ENCODE results near the gene DDX31.

Gene DDX31

GRCh38 chr9:132672413-132672690 is 2.6 kb upstream of the DDX31 start:
- no peak for DNase-seq

- DNase-seq, result no peak
Observed at GRCh38 chr9:132671620-132672412, 2.0 kb upstream of the DDX31 start.

DNA sequence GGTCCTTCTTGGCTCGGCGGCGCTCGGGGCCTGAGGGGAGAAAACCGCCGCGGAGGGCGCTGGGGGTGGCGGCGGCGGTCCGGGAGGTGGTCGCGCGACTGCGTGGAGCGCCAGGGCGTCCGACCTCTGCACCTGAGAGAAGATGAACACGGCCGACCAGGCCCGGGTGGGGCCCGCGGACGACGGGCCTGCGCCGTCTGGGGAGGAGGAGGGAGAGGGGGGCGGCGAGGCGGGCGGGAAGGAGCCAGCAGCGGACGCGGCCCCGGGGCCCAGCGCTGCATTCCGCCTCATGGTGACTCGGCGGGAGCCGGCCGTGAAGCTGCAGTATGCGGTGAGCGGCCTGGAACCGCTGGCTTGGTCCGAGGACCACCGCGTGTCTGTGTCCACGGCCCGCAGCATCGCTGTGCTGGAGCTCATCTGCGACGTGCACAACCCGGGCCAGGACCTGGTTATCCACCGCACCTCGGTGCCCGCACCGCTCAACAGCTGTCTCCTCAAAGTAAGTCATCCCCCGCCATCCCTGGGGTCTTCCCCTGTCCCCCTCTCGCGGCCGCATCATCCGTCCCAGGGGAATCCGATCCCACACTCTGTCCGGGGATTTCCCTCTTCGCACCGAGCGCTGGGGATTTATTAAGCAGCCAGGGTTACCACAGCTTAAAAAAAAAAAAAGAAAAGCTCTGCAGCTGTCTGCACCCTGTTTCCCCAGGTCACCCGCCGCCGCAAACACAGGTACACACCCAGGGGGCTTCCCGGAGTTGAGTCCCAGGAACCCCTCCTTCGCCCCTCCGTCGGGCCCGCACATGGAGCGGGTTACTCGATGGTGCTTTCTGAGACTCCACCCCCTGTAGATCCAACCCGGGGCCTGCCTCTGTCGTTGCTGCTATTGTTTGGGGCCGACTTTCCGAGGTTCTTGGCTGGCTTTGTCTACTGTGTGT is 941 bp upstream of the DDX31 start, which contains the start of gene GTF3C4:
Gene GTF3C4, plus strand, starts transcription at position 8 of the 935 bp plus-strand sequence. Its CDS starts 135 bp downstream, at position 143.
- DNase-seq, result peak in 3 of 14 donors; percentile 28 to 63 (median 39)

- no peak for DNase-seq
Observed at GRCh38 chr9:132669319-132669697, 475 bp downstream of the DDX31 start.

- DNase-seq, result no peak
Observed at GRCh38 chr9:132663851-132664250, 5.9 kb downstream of the DDX31 start.

- DNase-seq, result peak in 1 of 14 donors; percentile 51
Observed at GRCh38 chr9:132663117-132663516, 6.7 kb downstream of the DDX31 start.

DNA sequence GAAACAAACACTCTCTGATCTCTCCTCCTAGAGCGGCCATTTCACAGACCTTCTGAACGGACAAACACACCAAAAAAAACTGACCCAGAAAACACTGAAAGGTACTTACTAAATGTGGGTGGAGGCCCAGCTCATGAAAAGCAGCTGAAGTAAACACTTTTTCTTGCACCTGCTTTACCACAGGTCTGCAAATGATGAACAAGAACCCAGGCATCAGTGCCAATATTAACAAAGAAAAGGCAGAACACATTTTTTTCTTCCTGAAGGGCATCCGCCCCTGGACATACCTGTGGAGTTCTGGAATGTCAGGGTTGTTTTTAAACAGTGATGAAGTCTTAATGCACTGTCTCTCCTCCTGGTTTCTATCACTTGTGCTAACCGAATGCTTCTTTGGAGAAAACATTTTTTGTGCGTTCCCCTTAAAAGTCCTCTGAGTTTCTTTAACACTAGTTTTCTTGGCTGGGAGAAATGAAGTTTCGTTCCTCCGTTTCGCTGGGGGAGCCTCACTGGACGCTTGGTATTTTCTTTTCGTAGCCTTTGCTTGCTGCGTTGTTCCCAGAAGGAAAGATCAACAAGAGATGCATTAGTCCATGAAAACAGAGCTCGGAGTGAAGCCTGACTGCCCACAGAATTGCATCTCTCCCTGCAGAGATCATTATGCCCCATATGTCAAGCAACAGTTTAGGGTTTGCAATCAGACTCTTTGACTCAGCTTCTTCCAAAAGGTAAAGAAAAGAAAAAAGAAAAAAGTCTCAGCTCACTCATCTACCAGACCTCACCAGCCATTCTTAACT is 7.4 kb downstream of the DDX31 start:
- peak in 1 of 14 donors; percentile 67 for DNase-seq

DNA sequence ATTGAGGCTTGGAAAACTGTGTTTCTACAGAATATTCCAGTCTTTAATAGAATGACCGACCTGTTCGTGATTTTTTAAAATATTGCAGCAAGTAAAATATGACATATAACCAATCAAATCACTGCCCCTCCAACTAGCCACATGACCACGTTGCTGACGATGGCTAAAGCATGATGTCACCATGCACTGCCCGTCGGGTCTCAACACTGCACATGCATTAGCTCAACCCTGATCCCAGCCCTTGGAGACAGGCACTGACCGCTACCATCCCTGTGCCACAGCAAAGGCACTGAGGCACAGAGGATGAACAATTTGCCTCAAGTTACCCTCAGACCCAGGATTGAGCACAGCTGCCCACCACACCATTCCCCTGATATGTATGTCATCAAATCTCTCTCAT is 13.5 kb downstream of the DDX31 start:
- no peak for DNase-seq

DNA sequence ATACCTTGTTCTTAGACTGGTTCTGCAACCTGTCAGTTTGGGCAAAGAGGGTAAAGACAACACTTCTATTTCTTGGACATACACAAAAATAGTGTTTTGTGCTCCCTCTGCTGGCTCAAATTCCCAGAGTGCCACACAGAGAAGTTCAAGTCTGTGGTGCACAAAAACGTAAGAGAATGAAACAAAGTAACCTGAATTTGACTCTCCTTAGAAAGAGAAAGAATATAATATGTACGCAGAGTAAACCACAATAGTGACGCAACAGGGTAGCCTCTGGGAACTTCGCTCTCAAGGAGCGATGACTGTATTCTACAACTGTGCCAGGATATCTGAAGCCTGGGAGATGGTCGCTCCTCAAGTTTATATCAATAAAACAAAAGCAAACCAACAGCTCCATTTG is 18.5 kb downstream of the DDX31 start:
- no peak for DNase-seq

DNA sequence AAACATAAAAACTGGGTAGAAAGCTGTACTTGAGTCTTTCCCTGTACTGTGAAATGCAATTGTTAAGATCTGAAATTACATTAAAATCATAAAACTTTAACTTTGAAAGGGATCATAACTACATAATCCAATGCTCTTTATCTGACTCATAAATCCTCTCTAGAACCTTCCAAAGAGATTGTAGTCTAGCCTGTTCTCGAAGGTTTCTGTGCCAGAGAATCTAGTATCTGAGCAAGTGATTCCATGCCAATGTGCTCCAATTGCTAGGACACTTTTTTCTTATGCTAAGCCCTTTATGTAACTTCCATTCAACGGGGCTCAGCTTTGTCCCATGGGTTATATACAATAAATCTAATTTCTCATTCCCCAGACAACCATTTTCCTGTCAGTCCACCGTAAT is 21.1 kb downstream of the DDX31 start:
- no peak for DNase-seq

- DNase-seq, result no peak
Observed at GRCh38 chr9:132648283-132648682, 21.5 kb downstream of the DDX31 start.

DNA sequence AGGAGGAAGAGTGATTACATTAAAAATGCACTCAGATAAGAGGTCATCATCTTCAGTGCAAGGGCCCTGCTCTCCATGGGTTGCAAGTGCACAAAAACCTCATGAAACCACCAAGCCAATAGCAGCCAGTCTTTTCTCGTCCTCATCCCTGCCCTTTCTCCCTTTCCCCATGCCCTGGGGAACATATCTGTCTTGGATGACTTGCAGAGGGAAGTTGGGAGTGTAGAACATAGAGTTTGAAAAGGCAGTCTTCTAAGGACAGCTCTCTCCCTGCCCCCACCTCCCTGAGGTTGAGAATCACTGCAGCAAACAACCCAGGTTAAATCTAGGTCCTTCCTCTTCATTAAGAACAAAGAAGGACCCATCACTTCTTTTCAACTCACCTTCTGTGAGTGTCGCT is 22.0 kb downstream of the DDX31 start:
- no peak for DNase-seq

- DNase-seq, result no peak
Observed at GRCh38 chr9:132647355-132647754, 22.4 kb downstream of the DDX31 start.

DNA sequence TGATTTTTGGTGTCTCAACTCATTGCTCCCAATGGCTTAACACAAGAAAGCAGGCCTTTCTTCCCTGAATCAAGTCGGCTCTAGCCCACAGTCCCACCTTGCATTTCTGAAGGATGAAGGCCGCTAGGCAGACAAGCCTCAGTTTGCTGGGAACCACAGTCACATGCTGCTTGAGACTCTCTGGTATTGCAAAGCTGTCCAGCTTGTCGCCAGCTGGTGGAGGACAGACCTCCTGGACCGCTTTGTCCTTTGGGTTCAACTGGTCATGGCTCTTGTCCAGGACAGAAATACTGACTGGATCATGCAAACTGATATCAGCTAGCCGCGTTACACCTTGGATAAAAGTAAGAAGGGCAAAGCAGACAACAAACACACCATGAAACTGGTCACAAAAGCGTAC is 23.1 kb downstream of the DDX31 start:
- no peak for DNase-seq

- no peak for DNase-seq
Observed at GRCh38 chr9:132645711-132646110, 24.1 kb downstream of the DDX31 start.

- no peak for DNase-seq
Observed at GRCh38 chr9:132645306-132645705, 24.5 kb downstream of the DDX31 start.

GRCh38 chr9:132644251-132644650 is 25.5 kb downstream of the DDX31 start:
- DNase-seq, result no peak

DNA sequence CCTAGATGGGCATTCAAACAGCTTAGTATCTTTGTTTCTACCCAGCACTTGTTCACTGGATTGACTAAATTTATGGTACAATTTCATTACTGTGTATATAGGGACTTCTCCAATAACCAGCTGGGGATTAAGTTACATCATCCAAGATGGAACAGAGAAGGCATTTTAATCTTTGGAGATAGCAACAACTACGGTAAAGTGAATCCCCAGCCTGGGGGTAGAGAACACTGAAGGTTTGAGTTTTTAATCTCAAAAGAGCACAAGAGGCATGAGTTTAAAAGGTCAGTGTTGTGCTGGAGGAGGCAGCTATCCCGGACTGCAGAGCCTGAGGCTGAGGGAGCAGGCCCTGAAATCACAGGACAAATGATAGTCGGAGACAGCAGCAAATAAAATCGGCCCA is 28.6 kb downstream of the DDX31 start:
- no peak for DNase-seq

- DNase-seq, result peak in 1 of 14 donors; percentile 30
Observed at GRCh38 chr9:132639322-132639721, 30.5 kb downstream of the DDX31 start.

DNA sequence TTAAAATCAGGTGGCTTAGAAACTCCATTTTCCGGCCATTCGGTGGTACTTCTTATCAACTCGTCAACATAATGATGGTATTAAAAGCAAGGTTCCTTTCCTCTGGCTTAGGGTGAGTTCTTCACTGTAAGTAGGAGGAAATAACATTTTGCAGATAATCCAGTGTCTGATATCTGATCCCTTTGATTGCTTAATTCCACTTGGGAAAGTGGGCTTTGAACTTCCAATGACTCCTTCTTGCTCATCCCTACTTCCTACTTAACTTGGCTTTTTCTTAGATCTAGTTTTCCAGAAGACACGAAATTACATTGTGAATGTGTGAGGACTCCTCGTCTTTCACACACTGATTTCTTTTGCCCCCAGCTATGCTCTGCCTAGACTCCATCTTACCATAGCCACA is 31.5 kb downstream of the DDX31 start:
- DNase-seq, result no peak

DNA sequence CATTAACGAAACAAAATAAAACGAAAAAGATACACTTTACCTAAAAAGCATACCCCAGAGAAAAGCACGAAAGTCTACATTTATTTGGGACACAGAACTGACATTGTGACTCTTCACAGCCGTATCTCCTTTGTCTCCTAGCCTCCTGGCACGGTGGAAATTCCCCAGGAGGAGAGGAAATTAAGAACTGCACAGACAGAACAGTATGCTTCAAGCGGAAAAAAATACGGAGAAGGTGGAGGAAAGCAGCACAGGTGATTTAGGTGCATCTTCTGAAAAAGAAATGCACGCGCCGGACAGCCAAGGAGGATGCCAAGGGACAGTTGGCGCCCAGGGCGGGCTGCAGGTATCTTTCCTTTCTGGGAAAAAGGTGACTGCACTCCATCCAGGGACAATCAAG is 32.0 kb downstream of the DDX31 start:
- peak in 2 of 14 donors; percentile 17 to 91 for DNase-seq

- DNase-seq, result peak in 5 of 14 donors; percentile 5 to 92 (median 23)
Observed at GRCh38 chr9:132637351-132637750, 32.4 kb downstream of the DDX31 start.

DNA sequence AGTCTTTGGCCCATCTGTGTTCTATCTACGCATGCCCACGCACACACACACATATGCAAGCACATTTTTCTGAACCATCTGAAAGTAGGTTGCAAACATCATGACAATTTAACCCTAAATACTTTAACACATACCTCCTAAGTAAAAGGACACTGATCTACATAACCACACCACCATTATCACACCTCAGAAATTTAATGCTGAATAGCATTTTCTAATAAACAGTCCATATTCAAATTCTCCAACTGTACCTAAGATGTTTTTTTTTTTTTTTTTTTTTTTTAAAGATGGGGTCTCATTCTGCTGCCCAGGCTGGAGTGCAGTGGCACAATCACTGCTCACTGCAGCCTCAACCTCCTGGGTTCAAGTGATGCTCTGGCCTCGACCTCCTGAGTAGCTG is 35.5 kb downstream of the DDX31 start:
- no peak for DNase-seq

Data from C1 segment of cervical spinal cord (tissue), 14 donors.